Fibroblast of lung (primary cell): Measurements from ENCODE around the gene RPF1.

ENCODE experiments used
- EZH2 ChIP-seq: IDR thresholded peaks from 2 replicates; pipeline ENCODE4 v1.5.1; 2012; ENCODE audit warnings: low read length, control low read depth, mild to moderate bottlenecking; ENCODE audit errors: missing control alignments
- TF ChIP-seq, protein P1 (sequence below), 2 donors: IDR thresholded peaks in 1 of 2; conservative IDR thresholded peaks in 1 of 2; 1 replicate in 1 of 2; 2 replicates in 1 of 2; pipeline ENCODE4 v1.5.1; 2011 to 2012; ENCODE audit warnings: low read length in 2 of 2, control low read depth in 1 of 2, inconsistent platforms in 1 of 2, low read depth in 1 of 2, mild to moderate bottlenecking in 1 of 2

DNA sequence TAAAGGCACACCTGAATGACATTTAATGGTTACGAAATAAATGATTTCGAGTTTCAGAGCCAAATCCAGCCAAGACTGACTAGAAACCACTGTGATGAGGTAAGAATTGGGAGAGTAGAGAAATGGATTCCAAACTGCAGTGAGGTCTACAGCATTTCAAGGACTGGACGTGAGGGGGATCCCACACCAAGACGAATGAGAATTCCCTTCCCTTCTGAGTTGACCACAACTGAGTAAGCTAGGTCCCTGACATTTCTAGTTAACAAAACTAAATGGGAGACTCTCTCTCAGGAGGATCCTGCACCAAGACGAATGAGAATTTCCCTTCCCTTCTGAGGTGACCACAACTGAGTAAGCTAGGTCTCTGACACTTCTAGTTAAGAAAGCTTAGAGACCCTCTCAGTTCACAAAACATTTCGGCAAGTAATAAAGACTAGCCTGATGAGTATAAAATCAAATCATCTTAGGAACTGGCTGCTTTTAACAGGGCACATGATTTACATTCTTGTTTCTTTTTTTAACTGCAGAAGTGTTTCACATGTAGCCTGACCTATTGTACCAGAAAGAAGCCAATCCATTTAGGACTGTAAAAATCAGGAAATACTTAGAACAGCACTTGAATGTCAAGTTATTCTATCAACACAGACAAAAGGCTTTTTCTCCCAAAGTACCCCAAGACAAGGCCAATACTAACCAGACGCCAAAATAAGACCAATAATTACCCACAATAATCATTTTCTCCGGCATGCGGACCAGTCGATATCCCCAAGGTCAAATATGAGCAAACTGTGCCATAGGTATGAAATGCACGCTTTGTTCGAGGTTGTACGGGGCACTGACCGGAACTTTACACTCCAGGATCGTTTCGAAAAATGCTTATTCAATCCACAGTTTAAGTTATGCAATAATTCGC lies 25.8 kb downstream of the RPF1 start:
- TF ChIP-seq, protein P1, sequence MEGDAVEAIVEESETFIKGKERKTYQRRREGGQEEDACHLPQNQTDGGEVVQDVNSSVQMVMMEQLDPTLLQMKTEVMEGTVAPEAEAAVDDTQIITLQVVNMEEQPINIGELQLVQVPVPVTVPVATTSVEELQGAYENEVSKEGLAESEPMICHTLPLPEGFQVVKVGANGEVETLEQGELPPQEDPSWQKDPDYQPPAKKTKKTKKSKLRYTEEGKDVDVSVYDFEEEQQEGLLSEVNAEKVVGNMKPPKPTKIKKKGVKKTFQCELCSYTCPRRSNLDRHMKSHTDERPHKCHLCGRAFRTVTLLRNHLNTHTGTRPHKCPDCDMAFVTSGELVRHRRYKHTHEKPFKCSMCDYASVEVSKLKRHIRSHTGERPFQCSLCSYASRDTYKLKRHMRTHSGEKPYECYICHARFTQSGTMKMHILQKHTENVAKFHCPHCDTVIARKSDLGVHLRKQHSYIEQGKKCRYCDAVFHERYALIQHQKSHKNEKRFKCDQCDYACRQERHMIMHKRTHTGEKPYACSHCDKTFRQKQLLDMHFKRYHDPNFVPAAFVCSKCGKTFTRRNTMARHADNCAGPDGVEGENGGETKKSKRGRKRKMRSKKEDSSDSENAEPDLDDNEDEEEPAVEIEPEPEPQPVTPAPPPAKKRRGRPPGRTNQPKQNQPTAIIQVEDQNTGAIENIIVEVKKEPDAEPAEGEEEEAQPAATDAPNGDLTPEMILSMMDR (conservative IDR thresholded peaks at IDR 0.05 in 1 of 2, IDR thresholded peaks at IDR 0.05 in 1 of 2; ENCODE audit: low read depth in 1 of 2, low read length in 2 of 2): peak; percentile 24 to 27
- no peak for TF ChIP-seq EZH2
